GM12878 (cell line): ENCODE measurements around the gene PIR.

ENCODE experiments used
- BRCA1 ChIP-seq: IDR thresholded peaks from 2 replicates; pipeline ENCODE4 v1.6.1; 2011; ENCODE audit warnings: low read depth, low read length, improper control_type of control experiment
- CHD2 ChIP-seq: IDR thresholded peaks from 2 replicates; pipeline ENCODE4 v1.6.1; 2011; ENCODE audit warnings: low read depth, low read length, improper control_type of control experiment, borderline replicate concordance
- POLR2A ChIP-seq: IDR thresholded peaks from 2 replicates; pipeline ENCODE4 v1.6.1; 2011; ENCODE audit warnings: low read depth, mild to moderate bottlenecking, low read length
- RAD21 ChIP-seq: IDR thresholded peaks from 2 replicates; pipeline ENCODE4 v1.6.1; 2011; ENCODE audit warnings: mild to moderate bottlenecking, low read depth, low read length, moderate library complexity; ENCODE audit not compliant: insufficient read depth
- ZSCAN29 ChIP-seq: fragments of 450-650 bp; IDR thresholded peaks from 2 replicates; pipeline ENCODE4 v1.6.1; 2017; ENCODE audit warnings: mild to moderate bottlenecking, moderate library complexity
- TF ChIP-seq, protein P1 (sequence below), 3 experiments: IDR thresholded peaks in 2 of 3; conservative IDR thresholded peaks in 1 of 3; 2 replicates each; pipeline ENCODE4 v1.5.1; 2011; ENCODE audit warnings: low read depth in 3 of 3, low read length in 3 of 3, mild to moderate bottlenecking in 3 of 3, control low read depth in 2 of 3, moderate library complexity in 2 of 3, inconsistent platforms in 1 of 3, mixed read lengths in 1 of 3; ENCODE audit not compliant: control insufficient read depth in 2 of 3, insufficient read depth in 1 of 3; ENCODE audit errors: extremely low read depth in 1 of 3
- TF ChIP-seq, protein P2 (sequence below): fragments of 450-650 bp; IDR thresholded peaks from 2 replicates; pipeline ENCODE4 v1.6.1; 2018; ENCODE audit warnings: mild to moderate bottlenecking, low read depth, moderate library complexity; ENCODE audit not compliant: partially characterized antibody
- TF ChIP-seq, protein P3 (sequence below): IDR thresholded peaks from 2 replicates; pipeline ENCODE4 v1.6.1; 2012; ENCODE audit warnings: mild to moderate bottlenecking, low read depth, low read length
- TF ChIP-seq, protein P4 (sequence below): fragments of 450-650 bp; IDR thresholded peaks from 2 replicates; pipeline ENCODE4 v1.6.1; 2017; ENCODE audit warnings: antibody characterized with exemption, mild to moderate bottlenecking, moderate library complexity

DNA sequence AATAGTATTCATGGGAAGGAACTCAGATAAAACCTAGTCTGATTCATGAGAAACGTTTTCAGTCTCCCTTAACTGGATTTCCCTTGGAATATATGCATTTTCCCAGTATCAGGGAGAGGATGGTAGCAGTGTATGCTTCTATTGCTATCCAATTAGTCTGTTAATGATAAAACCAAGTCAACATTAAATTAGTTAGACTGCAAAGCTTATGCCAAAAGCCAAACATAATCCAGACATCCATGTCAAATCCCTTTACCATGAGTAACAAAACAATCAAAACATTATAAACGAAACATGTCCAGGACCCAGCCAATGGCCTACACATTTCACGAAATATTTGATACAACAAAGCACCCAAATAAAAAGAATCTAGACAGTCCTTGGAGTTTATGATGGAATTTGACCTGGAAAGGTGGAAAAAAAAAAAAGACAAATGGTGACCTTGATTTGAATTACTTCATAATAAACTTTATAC lies 74.4 kb downstream of the PIR start:
- TF ChIP-seq BRCA1 (no peak), ZSCAN29 (no peak), CHD2 (no peak), POLR2A (no peak), RAD21 (no peak)
- TF ChIP-seq, protein P1, sequence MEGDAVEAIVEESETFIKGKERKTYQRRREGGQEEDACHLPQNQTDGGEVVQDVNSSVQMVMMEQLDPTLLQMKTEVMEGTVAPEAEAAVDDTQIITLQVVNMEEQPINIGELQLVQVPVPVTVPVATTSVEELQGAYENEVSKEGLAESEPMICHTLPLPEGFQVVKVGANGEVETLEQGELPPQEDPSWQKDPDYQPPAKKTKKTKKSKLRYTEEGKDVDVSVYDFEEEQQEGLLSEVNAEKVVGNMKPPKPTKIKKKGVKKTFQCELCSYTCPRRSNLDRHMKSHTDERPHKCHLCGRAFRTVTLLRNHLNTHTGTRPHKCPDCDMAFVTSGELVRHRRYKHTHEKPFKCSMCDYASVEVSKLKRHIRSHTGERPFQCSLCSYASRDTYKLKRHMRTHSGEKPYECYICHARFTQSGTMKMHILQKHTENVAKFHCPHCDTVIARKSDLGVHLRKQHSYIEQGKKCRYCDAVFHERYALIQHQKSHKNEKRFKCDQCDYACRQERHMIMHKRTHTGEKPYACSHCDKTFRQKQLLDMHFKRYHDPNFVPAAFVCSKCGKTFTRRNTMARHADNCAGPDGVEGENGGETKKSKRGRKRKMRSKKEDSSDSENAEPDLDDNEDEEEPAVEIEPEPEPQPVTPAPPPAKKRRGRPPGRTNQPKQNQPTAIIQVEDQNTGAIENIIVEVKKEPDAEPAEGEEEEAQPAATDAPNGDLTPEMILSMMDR (IDR thresholded peaks at IDR 0.05 in 2 of 3, conservative IDR thresholded peaks at IDR 0.05 in 1 of 3; ENCODE audit: control insufficient read depth in 2 of 3, extremely low read depth in 1 of 3, insufficient read depth in 1 of 3, low read depth in 3 of 3, low read length in 3 of 3), result no peak
- TF ChIP-seq, protein P2, sequence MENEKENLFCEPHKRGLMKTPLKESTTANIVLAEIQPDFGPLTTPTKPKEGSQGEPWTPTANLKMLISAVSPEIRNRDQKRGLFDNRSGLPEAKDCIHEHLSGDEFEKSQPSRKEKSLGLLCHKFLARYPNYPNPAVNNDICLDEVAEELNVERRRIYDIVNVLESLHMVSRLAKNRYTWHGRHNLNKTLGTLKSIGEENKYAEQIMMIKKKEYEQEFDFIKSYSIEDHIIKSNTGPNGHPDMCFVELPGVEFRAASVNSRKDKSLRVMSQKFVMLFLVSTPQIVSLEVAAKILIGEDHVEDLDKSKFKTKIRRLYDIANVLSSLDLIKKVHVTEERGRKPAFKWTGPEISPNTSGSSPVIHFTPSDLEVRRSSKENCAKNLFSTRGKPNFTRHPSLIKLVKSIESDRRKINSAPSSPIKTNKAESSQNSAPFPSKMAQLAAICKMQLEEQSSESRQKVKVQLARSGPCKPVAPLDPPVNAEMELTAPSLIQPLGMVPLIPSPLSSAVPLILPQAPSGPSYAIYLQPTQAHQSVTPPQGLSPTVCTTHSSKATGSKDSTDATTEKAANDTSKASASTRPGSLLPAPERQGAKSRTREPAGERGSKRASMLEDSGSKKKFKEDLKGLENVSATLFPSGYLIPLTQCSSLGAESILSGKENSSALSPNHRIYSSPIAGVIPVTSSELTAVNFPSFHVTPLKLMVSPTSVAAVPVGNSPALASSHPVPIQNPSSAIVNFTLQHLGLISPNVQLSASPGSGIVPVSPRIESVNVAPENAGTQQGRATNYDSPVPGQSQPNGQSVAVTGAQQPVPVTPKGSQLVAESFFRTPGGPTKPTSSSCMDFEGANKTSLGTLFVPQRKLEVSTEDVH, result no peak
- TF ChIP-seq, protein P3, sequence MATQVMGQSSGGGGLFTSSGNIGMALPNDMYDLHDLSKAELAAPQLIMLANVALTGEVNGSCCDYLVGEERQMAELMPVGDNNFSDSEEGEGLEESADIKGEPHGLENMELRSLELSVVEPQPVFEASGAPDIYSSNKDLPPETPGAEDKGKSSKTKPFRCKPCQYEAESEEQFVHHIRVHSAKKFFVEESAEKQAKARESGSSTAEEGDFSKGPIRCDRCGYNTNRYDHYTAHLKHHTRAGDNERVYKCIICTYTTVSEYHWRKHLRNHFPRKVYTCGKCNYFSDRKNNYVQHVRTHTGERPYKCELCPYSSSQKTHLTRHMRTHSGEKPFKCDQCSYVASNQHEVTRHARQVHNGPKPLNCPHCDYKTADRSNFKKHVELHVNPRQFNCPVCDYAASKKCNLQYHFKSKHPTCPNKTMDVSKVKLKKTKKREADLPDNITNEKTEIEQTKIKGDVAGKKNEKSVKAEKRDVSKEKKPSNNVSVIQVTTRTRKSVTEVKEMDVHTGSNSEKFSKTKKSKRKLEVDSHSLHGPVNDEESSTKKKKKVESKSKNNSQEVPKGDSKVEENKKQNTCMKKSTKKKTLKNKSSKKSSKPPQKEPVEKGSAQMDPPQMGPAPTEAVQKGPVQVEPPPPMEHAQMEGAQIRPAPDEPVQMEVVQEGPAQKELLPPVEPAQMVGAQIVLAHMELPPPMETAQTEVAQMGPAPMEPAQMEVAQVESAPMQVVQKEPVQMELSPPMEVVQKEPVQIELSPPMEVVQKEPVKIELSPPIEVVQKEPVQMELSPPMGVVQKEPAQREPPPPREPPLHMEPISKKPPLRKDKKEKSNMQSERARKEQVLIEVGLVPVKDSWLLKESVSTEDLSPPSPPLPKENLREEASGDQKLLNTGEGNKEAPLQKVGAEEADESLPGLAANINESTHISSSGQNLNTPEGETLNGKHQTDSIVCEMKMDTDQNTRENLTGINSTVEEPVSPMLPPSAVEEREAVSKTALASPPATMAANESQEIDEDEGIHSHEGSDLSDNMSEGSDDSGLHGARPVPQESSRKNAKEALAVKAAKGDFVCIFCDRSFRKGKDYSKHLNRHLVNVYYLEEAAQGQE, result no peak
- TF ChIP-seq, protein P4, sequence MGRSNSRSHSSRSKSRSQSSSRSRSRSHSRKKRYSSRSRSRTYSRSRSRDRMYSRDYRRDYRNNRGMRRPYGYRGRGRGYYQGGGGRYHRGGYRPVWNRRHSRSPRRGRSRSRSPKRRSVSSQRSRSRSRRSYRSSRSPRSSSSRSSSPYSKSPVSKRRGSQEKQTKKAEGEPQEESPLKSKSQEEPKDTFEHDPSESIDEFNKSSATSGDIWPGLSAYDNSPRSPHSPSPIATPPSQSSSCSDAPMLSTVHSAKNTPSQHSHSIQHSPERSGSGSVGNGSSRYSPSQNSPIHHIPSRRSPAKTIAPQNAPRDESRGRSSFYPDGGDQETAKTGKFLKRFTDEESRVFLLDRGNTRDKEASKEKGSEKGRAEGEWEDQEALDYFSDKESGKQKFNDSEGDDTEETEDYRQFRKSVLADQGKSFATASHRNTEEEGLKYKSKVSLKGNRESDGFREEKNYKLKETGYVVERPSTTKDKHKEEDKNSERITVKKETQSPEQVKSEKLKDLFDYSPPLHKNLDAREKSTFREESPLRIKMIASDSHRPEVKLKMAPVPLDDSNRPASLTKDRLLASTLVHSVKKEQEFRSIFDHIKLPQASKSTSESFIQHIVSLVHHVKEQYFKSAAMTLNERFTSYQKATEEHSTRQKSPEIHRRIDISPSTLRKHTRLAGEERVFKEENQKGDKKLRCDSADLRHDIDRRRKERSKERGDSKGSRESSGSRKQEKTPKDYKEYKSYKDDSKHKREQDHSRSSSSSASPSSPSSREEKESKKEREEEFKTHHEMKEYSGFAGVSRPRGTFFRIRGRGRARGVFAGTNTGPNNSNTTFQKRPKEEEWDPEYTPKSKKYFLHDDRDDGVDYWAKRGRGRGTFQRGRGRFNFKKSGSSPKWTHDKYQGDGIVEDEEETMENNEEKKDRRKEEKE, result no peak
